HG03064 (cell line): ENCODE data around the gene SIPA1L3.

ENCODE experiments used
- ATAC-seq: cut with Tn5 transposase; IDR thresholded peaks from one replicate; pipeline ENCODE4 v1.9.1; 2021; ENCODE audit warnings: low read depth; ENCODE audit not compliant: unreplicated experiment

Gene SIPA1L3

GRCh38 chr19:38133319-38133718 lies 226.3 kb downstream of the SIPA1L3 start:
- ATAC-seq, result no peak

GRCh38 chr19:38134540-38135149 lies 227.6 kb downstream of the SIPA1L3 start:
- ATAC-seq, result no peak

- no peak for ATAC-seq
These were observed 228.4 kb downstream of the SIPA1L3 start for GRCh38 chr19:38135150-38135998.

- ATAC-seq, result no peak
These were observed 232.1 kb downstream of the SIPA1L3 start for GRCh38 chr19:38139122-38139521.

GRCh38 chr19:38141108-38141507 lies 234.1 kb downstream of the SIPA1L3 start:
- no peak for ATAC-seq

- ATAC-seq, result no peak
These were observed 235.4 kb downstream of the SIPA1L3 start for GRCh38 chr19:38142176-38143035.

- ATAC-seq, result no peak
These were observed 236.8 kb downstream of the SIPA1L3 start for GRCh38 chr19:38143847-38144246.

- ATAC-seq, result no peak
These were observed 237.7 kb downstream of the SIPA1L3 start for GRCh38 chr19:38144667-38145066.

GRCh38 chr19:38145623-38146022 lies 238.6 kb downstream of the SIPA1L3 start:
- no peak for ATAC-seq

- ATAC-seq, result no peak
These were observed 241.3 kb downstream of the SIPA1L3 start for GRCh38 chr19:38148337-38148736.

- ATAC-seq, result no peak
These were observed 242.7 kb downstream of the SIPA1L3 start for GRCh38 chr19:38149661-38150061.

GRCh38 chr19:38151242-38151641 lies 244.2 kb downstream of the SIPA1L3 start:
- ATAC-seq, result no peak

- no peak for ATAC-seq
These were observed 245.7 kb downstream of the SIPA1L3 start for GRCh38 chr19:38152461-38153379.

GRCh38 chr19:38155453-38155852 lies 248.4 kb downstream of the SIPA1L3 start:
- no peak for ATAC-seq

- no peak for ATAC-seq
These were observed 251.7 kb downstream of the SIPA1L3 start for GRCh38 chr19:38158730-38159129.

- ATAC-seq, result no peak
These were observed 255.1 kb downstream of the SIPA1L3 start for GRCh38 chr19:38162094-38162493.

- no peak for ATAC-seq
These were observed 255.6 kb downstream of the SIPA1L3 start for GRCh38 chr19:38162632-38163031.

GRCh38 chr19:38163419-38164290 lies 256.6 kb downstream of the SIPA1L3 start:
- no peak for ATAC-seq

GRCh38 chr19:38164526-38164925 lies 257.5 kb downstream of the SIPA1L3 start:
- ATAC-seq, result no peak
